ENCODE data around the gene LSP1.
"Not testable (repeated sequence)": the region's sequence is repeated elsewhere in the genome, so short reads cannot be mapped to it uniquely, and the experiment has no call there.

Gene LSP1

DNA sequence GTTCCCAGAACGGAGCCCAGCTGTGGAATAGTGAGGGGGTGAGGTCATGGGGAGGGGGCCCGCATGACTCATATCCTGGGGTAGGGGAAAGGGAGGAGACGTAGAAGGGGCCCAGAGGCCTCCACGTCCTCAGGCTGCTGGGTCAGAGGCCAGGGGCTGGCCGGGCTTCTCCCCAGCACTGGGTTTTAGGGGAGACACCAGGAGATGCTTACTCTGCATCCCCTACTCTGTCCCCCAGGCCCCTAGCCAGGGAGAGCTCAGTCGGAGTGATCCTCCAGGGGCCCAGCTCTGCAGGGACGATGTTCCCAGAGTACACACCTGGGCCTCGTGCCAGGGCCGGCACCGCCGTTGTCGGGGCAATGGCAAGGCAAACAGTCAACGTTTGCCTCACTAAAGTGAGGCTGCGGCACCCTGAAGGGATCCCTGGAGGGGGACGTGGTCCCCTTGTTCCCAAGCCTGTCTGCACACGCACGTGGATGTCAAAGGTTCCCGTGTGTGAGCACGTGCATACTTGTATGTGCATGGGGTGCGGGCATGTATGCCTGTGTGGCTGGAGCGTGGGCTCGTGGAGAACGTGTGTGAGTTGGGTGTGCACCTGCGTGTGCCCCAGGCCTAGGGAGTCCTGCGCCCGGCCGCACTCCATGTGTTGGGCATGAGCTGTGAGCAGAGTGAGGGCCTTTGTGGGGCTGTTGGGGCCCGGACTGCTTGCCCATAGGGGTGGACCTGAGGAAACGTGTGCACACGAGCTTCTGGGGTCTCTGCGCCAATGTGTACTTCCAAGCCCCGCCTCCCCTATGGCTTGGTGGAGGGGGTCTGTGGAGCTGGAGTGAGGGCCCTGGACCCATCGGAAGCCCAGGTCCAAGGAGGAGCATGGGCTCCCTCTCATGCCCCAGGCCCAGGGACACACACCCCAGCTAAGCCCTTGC lies 24.6 kb downstream of the LSP1 start:
- DNase-seq (ENCODE audit: low read depth), result no peak

DNA sequence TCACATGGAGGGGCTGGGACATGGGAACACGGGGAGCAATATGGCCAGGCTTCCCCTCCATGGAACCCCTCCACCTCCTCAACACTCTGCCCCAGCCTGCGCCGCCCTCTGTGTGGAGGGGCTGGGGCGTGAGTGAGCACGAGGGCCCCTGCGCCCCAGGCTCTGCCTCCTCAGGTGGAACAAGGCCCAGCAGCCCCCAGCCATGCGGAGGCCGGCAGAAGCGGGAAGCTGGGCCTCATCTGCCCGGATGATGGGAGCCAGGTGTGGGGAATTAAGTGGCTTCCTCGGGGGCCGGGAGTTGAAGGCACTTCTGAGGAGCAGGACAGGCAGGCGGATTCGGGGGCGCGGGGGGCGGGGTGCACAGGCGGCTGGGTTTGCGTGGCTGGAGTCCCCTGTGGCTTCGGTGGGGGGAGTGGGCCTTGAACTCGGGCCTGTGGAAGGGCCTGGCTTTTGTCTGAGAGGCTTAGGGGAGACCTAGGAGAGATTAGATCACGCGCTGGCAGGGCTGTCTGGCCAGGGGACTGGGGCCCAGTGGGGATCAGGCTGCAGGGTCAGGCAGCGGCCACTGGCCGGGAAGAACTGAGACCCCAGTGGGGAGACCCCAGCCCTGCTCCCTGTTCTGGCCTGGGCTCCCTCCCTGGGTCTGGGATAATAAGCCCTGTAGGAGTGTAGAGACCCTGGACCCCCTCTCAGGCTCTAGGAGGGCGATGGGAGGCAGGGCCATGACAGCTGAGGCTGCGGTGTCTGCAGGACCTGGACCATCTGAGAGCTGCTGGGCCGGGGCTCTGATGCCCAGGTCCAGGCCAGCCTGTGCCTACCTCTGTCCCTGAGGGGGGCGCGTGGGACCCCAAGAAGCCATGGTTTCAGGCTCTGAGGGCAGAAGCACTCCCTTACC lies 25.5 kb downstream of the LSP1 start:
- no peak for DNase-seq (ENCODE audit: low read depth)

DNA sequence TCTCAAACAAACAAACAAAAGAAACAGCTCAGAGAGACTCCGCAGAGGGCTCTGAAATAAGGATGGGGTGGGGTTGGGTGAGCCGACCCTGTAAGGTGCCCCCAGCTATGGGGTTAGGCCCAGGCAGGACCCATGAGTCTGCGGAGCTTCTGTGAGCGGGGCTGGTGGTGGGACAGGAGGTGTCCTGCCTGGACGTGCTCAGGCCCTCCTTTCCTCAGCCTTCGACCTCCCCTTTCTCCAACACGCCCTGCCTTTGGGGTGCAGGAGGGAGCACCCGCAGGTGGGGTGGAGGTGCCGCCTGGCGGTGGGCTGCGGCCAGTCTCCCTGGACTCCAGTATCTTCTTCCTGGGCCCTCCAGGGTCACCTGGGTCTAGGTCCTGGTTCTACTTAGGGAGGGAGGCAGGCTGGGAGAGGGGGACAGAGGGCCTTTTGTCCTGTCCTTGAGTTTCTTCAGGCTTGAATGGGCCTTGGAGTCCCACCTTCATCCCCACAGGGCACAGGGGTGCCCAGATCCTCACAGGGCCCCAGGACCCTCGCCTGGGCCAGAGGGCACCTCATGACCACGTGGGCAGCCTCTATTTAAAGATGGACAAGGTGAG lies 26.6 kb downstream of the LSP1 start:
- DNase-seq (ENCODE audit: low read depth), result no peak

DNA sequence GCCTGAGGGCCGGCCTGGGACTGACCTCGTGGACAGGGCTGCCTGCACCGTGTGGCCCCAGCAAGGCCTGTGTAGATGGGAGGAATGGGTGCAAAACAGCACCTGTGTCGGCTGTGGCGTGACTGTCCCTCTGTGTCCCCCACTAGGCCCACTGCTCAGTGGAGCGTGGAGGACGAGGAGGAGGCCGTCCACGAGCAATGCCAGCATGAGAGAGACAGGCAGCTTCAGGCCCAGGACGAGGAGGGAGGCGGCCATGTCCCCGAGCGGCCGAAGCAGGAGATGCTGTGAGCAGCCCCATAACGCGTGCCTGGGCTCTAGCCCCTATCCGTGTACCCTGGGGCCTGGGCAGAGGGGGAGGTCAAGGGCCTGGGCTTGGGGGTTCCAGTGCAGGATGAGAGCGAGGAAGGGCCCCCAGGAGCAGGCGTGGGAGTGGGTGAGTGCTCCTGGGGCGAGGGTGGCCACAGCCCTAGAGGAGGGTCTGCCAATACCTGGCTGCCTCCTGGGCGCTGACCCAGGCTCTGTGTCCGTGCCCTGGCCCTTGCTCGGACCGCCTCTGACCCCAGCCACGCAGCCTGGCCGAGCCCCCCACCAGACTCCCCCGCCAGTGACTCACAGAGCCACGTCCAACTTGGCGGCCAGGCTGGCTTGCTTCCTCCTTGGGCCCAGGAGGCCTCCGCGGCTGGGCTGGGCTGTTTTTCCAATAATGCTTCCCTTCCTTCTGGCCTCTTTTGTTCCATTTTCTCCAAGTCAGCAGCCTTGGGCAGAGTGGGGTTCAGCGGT lies 27.2 kb downstream of the LSP1 start:
- no peak for DNase-seq (ENCODE audit: low read depth)

DNA sequence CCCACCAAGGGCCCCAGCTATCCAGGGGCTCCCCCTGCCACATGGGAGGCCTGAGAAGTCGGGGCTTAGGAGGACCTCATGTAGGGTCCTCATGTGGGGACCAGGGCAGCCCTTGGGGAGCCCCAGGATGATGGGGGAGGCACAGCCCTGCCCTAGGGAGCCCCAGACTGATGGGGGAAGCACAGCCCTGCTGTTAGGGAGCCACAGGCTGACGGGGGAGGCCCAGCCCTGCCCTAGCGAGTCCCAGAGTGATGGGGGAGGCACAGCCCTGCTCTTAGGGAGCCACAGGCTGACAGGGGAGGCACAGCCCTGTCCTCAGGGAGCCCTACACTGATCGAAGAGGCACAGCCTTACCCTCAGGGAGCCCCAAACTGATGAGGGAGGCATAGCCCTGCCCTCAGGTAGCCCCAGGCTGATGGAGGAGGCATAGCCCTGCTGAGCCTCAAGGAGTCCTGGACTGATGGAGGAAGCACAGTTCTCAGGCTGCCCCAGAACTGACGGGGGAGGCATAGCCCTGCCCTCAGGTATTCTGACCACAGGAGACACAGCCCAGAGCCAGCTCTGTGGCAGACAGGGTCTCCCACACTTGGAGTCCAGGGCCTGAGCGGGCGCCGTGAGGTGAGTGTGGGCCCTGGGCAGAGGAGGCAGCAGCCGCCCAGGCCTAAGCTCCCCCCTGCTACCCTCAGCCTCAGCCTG lies 28.0 kb downstream of the LSP1 start:
- DNase-seq (ENCODE audit: low read depth), result no peak

DNA sequence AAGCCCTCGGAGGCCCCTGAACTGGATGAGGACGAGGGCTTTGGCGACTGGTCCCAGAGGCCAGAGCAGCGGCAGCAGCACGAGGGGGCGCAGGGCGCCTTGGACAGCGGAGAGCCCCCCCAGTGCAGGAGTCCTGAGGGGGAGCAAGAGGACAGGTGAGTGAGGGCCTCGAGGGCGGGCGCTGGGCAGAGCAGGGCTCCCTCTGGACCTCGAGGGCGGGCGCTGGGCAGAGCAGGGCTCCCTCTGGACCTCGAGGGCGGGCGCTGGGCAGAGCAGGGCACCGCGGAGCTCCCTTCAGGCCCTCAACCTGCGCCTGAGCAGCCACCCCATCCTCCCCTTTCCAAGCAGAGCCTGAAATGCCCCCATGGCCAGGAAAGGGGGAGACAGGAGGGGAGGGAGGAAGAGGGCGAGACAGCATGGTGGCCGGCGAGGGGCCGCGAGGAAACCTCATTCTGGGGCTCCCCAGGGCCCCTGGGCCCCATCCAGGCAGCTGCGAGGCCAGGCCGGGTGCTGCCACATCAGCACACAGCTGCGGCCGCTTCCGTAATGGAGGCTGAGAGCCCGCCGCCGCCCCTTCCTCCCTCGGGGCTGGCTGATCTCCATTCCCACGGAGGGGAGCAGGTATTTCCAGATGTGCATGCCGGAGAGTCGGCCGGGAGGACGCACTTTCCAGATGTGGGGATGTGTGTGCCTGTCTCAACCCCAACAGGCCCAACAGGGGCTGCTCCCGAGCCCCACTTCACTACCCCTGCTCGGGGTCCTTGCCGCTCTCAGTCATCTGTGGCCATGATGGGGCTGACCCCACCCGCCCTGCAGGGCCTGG lies 28.8 kb downstream of the LSP1 start:
- no peak for DNase-seq (ENCODE audit: low read depth)

DNA sequence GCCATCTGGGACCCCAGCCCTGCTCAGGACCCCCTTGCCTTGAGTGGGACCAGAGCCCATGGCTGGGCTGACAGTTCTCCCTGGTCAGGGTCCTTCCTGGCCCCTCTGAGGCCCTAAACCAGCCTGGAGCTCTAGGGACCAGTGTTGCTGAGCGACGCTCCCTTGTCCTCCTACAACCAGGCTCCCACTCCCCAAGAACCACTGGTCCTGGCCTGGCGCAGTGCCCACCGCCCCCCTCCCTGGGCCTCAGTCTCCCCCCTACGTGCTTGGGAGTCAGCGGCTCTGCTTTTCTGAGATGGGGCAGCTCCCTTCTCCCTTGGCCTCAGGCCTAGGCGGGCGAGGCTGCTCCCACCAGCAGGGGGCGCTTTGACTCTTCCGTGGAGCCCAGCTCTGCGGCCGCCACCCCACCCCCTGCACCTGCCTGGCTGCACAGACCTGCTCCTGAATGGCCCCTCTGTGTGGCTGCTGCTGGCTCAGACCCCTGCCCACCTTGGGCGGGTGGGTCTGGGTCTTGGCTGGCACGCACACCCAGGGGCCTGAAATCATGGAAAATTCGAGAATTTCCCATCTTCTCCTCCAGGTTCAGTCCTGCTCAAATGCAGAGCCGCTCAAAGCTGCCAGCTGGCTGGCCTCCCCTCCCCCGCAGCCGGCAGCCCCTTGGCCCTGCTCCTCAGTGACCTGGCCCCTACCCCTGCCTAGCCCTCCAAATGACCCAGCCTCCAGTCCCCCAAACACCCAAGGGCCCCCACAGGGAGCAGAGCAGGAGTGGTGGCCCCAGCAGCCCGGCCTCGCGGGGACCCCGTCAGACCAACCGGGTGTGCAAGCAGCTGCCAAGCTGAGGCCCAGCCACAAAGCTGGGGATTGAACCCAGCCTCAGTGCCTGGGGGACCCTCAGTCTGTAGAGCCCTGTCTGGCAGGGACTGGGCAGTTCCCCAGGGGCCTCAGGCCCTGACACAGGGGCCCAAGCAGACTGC lies 29.7 kb downstream of the LSP1 start:
- no peak for DNase-seq (ENCODE audit: low read depth)

DNA sequence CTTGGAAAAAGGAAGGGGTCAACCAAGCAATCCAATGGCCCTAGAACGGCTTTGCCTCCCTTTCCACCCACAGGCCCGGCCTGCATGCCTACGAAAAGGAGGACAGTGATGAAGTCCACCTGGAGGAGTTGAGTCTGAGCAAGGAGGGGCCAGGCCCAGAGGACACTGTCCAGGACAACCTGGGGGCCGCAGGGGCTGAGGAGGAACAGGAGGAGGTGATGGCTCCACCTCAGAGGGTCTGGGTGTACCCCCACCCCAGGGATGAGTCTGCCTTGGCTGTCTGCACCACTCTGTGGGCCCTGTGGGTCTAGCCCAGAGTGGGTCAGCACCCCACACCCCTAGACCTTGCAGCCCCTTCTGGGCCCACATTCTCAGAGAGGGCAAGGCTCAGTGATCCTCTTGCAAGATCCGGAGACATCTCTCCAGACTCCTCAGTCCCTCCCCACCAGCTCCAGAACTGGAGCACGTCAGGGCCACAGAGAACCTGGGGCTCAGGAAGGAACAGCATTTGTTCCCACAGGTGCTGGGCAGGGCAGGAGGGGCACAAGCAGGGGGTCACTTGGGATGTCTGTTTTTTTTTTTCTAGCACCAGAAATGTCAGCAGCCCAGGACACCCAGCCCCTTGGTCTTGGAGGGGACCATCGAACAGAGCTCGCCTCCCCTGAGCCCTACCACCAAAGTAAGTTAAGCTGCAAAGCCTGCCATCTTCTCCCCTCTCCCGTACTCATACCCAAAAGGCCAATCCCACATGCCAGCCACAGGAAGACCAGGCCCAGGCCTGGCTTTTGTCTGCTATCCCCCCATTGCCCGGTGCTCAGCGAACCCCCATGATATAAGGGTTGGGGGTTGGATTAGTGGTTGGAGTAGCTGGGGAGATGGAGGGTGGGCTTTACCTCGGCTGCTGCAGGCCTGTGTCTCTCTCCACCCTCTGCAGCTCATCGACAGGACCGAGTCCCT lies 30.7 kb downstream of the LSP1 start:
- DNase-seq (ENCODE audit: low read depth), result no peak

DNA sequence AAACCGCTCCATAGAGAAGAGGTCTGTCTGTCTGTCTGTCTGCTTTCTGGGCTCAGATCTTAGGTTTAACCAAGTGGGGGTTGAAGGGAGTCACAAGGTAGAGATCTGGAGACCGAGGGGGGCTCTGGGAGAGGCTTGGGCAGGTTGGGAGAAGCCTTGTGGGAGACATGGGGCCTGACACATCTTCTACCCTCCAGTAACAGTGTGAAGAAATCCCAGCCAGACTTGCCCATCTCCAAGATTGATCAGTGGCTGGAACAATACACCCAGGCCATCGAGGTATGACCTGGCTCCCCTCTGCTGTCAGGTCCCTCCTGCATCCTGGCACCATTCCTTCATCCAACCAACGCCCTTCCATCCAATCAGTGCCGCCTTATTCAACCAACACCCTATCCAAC lies 31.4 kb downstream of the LSP1 start:
- DNase-seq (ENCODE audit: low read depth), result no peak

DNA sequence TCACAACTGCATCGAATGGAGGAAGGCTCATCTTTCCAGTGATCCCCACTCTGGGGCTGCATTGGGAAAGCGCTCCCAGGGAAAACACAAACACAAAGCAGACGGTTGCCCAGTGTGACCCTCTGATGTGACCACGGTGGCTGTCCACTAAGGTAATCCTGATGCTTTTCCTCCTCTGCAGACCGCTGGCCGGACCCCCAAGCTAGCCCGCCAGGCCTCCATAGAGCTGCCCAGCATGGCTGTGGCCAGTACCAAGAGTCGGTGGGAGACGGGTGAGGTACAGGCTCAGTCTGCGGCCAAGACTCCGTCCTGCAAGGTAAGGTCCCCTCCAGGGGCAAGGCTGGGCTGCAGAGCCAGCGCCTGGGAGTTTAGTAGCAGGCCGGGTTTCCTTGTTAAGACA lies 33.7 kb downstream of the LSP1 start:
- not testable (repeated sequence) for DNase-seq (ENCODE audit: low read depth)

DNA sequence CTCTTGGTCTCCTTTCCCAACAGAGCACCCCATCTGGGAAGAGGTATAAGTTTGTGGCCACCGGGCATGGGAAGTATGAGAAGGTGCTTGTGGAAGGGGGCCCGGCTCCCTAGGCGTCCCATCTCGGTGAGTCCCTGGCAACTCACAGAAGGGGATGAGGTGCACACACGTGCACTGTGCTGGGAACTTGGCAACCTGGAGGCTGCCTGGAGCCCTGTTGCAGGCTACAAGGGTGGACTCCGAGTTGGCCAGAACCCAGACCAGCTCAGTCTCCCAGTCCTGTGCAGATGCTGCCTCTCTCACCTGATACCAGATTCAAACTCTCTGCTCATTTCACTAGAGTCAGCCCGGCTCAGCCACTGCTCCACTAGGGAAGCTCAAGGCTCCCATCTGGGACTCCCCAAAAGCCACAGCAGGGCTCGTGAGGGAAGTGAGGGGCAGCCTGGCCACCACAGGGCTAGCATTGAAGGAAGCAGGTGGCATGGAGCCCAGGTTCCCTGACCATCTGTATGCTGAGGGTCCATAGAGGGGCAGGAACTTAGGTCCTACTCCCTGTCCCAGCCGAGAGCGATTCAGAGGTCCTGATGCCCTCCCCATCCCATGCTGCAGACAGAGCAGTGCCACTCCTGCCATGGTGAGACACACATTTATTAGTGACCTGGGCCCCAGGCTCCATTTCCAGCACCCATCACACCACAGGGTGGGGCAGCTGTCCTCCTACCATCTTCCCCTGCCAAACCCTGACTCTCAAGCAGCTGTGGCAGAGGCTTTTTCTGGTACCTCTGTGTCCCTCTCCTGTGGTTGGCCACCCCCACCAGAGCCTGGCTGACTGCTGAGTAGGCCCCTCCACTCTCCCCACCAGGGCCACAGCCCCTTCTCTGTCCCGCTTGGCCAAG lies 34.8 kb downstream of the LSP1 start:
- DNase-seq (ENCODE audit: low read depth), result no peak

DNA sequence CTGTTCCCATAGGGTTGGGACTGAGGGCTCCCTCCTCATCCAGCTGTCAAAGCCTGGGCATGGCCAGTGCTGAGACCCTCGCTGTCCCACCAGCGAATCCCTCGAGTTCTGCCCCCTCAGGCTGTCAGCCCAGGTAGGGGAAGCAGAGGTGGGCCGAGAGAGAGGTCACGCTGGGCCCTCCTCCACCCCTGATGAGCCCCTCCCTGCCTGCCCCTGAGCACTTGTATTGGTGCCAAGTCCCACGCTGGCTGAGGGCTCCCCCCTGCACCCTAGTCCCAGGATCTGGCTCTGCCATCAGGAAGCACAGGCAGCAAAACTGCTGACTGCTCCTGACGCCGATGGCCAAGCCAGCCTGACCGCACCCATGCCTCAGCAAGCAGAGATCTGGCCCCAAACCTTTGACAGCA lies 35.5 kb downstream of the LSP1 start:
- no peak for DNase-seq (ENCODE audit: low read depth)

DNA sequence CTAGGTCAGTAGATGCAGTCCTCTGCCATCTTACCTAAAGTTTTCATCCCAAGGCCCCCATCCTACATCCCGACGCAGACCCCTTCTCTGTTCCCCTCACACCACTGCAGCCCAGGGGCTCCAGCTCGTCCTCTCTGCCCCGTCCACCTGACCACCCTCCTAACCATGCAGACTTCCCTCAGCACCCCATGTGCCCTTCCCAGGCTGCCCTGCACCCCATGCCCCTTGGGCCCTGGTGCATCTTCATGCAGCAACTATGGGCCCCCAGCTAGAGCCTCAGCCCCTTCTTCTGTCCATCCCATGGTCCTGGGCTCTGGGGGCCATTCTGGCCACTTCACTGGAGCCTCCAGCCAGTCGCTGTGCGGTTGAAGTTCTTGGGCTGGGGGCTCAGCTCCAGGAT lies 35.9 kb downstream of the LSP1 start:
- no peak for DNase-seq (ENCODE audit: low read depth)

DNA sequence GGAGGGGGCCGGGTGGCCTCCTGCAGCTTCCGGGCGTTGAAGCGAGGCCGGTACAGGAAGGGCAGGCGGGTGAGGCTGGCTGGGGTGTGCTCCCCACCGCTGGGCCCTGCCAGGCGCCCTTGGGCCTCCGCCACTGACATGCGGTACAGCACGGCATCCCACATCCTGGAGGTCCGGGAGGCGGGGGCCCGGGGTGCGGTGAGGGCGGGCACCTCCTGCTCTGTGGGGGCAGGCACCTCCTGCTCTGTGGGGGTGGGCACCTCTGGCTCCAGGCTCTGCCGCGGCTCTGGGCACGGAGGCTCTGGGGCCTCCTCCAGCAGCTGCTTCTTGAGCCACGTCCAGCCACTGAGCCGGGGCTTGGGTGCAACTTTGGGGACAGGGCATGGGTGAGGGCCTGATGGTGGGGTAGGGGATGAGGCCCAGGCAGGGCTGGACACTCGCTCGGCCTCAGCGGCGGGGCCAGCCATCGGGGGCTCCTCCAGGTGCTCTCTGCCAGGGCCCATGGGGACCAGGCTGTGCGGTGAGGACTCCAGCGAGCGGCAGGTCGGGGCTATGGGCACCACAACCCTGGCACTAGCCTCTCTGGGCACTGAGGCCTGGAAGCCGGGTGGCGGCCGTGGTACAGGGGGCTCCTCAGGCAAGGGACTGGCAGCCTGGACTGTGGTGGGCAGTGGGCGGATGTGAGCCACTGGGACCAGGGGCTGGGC lies 36.5 kb downstream of the LSP1 start:
- no peak for DNase-seq (ENCODE audit: low read depth)

DNA sequence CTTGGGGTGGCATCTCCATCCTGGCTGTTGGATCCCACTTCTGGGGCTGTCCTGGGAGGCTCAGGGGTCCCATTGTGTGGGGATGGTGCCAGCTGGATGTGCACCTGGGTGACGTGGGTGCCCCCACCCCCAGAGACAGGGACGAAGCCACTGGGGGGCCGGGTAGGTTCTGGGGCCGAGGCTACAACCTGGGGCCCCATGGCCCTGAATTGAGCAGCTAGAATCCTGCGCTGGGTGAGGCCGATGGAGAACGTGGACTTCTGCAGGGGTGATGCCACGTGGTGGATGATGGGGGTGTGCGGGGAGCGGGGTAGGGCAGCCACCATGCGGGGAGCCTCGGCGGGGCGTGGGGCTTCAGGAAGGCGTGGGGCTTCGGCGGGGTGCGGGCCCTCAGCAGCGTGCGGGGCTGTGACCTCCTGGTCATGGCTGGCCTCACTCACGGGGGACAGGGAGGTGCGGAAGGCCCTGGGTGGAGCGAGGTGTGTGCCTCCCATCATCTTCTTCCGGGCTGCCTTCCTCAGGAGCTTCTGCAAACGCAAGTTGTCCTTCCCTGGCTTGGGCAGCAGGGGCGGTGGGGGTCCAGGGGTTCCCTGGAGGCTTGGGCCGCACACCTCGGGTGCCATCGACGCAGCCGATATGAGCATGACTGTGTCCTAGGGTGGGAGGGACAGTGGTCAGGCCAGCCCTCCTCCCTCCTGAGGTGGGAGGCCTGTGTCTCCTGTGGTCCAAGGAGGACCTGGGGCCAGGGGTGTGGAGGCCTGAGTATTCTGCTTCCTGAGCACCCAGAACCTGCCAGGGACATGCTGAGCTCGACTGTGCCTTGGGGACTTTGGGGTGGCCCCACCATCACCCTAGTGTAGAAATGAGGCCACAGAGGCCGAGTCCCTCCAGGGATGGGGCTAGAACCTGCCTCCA lies 37.3 kb downstream of the LSP1 start:
- no peak for DNase-seq (ENCODE audit: low read depth)

All from non-pigmented ciliary epithelial cell (primary cell).